Stimulated activated CD4-positive, alpha-beta T cell treated with anti-CD3 and anti-CD28 coated beads, TNF-alpha, amount 100 ng/mL, for 48 hours (primary cell): Measurements from ENCODE around the gene SMARCA4.

Experiments
- DNase-seq, 3 donors: peaks; one replicate each; pipeline ENCODE4 v3.0.0-alpha.2; 2020; ENCODE audit warnings: low read depth in 3 of 3

SMARCA4 gene

DNA sequence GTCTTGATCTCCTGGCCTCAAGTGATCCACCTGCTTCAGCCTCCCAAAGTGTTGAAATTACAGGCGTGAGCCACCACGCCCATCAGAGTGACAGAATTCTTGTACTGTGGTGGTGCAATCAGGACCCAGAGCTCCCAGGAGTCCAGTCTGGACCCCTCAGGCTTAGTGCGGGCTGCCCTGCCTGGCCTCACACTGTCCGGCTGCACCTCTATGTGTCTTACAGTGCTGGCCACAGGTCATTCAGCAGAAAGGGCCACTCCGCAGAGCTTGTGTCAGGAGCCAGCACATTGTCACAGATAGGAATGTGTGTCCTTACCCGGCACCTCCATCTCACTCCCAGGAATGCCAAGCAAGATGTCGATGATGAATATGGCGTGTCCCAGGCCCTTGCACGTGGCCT, 49.2 kb downstream of the SMARCA4 start:
- DNase-seq = no peak

GRCh38 chr19:11012507-11012906, 51.7 kb downstream of the SMARCA4 start:
- no peak for DNase-seq

DNA sequence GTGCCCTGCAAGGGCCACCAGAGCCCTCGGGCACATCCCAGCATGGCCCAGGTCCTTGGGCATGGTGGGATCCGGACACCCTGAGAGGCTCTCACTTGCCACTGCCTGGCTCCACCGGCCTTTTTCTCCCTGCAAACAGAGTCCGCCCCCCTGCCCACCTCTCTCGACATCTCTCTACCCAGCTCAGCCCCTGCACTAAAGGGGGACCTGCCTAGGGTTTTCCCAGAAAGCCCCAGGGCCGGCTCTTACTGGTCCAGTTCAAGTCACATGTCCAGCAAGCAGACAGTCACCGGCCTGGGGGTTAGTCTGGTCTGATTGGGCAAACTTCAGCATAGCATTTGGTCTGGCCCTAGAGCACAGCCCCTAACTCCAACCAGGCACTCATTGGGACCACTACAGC, 52.9 kb downstream of the SMARCA4 start:
- no peak for DNase-seq

DNA sequence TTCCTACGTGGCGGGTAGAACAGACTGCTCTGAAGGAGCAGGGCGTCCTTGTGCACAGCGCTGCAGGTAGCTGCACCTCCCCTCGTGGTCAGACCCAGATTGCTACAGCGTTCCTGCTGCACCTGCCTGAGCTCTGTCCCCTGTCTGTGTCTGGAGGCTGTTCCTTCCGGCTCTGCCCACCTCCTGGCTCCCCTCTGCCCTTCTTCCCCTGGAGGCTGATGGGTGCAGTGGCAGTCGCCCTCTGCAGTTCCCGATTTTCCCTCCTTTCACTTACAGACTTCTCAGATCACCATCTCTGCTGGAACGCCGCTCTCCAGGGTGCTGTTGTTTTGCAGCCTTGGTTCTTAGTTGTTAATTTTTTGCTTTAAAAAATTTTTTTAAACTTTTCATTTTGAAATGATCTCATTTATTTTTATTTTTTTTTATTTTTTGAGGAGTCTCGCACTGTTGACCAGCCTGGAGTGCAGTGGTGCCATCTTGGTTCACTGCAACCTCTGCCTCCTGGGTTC, 53.6 kb downstream of the SMARCA4 start:
- no peak for DNase-seq

- DNase-seq = no peak
Measured at GRCh38 chr19:11016631-11017030, 55.8 kb downstream of the SMARCA4 start.

- DNase-seq = no peak
Measured at GRCh38 chr19:11017275-11018035, 56.6 kb downstream of the SMARCA4 start.

GRCh38 chr19:11018179-11018578, 57.3 kb downstream of the SMARCA4 start:
- DNase-seq = no peak

DNA sequence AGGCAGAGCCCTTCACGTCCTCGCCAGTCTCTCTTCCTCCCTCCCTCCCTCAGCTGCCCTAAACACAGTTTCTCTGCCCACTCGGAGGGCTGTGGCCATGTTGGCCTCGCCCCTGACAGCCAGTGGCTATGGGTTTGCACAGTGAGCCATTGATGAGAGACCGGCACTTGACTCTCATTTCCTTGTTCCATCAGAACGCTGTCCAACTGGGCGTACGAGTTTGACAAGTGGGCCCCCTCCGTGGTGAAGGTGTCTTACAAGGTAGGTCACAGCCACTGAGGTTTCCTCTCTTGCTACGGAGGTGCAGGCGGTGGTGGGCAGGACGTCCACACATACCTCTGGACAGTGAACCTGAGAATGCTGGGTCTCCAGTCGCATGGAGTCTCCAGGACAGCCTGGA, 57.9 kb downstream of the SMARCA4 start:
- DNase-seq = no peak

DNA sequence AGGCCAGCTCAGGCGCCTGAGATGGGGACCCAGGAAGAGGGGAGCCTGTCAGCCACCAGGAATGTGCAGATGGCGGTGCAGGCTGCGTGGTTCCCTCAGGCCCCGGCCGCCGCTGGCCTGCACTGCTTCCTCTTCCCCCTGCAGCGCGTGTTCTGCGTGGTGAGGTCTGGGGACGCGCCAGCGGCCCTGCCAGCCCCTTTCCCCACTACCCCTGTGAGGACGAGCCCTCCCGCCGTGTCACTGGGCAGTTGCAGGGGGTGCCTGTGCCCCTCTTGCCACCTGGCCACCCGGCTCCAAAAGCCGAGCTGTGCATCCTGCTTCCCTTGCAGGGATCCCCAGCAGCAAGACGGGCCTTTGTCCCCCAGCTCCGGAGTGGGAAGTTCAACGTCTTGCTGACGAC, 58.4 kb downstream of the SMARCA4 start:
- no peak for DNase-seq

DNA sequence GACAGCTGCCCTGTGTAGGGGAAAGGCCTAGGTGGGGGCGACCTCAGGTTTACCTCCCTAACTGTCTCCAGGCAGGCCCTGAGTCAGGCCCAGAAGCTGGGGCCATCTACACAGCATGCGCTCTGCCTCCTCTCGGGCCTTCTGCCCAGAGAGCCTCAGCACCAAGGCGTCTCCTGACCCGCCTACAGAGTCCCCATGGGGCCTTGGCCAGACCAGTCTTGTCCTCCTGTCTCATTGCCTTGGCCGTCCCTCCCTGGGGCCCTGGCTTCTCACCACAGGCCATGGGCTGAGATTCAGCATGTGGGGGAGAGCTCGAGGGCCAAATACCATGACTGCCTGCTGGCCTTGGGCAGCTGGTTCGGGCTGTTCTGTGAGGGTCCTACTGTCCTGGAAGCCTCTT, 59.0 kb downstream of the SMARCA4 start:
- DNase-seq = no peak

DNA sequence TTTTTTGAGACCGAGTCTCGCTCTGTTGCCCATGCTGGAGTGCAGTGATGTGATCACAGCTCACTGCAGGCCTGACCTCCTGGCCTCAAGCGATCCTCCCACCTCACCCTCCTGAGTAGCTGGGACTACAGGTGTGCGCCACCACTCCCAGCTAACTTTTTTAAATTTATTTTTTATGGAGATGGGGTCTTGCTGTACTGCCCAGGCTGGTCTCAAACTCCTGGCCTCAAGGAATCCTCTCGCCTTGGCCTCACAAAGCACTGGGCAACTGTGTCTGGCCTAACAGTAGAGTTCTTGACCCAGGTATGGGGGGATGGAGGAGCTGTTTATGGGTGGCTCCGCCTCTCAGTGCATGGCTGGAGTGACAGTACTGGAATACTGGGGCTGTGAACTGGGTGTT, 59.6 kb downstream of the SMARCA4 start:
- DNase-seq = no peak

DNA sequence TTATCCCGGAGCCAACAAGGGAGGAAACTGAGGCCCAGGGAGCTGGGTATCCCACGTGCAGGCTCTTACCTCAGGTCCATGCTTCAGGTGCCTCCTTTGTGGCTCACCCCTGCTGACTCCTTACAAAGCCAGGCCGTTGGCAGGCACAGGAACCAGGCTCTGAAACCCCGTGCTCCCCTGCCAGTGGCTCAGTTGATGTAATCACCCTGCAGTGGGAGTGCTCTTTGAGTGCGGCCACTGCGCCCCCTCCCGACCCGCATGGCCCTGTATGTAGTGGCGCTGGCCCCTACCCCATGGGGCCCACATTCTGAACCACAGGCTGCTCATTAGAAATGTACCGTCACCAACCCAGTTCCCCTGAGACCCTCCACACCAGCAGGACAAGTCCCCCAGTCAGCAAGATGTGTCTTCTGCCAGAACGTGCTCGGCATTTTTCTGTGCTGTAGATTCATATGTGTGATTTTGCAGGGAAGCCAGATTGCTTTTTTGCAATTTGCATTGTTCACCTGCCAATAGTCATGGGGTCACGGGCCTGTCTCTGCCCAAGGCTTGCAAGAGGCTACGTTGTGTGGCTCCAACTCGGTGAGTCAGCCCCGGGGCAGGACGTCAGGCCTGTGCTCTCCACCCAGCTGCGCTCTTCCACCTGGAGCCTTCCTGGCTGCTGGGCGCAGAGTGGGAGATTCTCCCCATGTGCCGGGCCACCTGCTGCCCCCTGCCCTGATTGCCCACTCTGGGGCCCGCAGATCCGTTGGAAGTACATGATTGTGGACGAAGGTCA, 60.3 kb downstream of the SMARCA4 start:
- no peak for DNase-seq

GRCh38 chr19:11021760-11022144, 60.9 kb downstream of the SMARCA4 start:
- no peak for DNase-seq

DNA sequence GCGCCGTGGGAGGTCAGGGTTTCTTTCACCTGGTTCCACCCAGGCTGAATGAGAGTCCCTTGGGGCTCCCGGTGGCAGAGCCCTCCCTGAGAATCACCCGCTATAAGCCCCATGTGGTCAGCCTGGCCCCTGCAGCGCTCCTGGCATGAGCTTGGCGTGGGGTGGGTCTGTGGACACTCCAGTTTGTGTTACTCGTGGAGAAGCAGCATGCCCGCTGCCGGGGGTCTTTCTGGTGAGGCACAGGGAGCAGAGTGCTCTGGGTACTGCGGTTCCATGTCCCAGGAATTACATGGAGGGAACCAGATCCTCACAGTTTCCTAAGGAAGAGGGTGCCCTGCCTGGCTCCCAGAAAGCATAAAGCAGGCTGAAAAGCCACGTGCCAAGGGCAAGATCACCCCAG, 62.2 kb downstream of the SMARCA4 start:
- no peak for DNase-seq

GRCh38 chr19:11023710-11024109, 62.9 kb downstream of the SMARCA4 start:
- no peak for DNase-seq

DNA sequence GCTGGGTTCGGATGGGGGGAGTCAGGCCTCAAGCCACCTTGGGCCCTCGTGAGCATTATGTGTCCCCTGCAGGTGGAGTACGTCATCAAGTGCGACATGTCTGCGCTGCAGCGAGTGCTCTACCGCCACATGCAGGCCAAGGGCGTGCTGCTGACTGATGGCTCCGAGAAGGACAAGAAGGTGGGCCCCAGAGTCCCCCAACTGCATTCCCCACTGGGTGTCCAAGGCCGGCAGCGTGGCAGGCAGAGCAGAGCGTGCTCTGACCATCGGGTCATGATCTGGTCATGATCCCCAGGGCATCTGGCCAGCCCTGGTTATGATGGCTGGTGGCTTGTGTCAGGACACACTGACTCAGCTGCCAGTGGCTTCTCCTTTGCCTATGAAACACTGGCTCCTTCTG, 63.4 kb downstream of the SMARCA4 start:
- no peak for DNase-seq

DNA sequence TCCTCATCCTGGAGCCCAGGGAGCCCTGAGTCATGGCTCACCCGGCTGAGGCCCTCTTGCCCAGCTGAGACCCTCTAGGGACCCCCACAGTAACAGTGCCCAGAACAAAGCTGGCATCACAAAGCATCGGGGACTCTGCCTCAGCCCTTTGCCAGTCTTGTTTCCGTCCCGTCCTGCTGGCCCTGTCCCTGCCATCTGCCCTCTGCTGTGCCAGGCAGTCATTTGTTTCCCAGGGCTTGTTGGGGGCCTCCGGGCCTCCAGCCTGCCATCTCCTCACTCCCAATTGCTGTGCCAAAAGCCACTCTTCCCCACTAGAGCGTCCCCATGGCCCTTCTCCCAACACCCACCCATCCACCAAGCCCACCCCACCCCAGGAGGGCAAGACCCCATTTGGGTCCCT, 64.2 kb downstream of the SMARCA4 start:
- DNase-seq = no peak

GRCh38 chr19:11025445-11025844, 64.6 kb downstream of the SMARCA4 start:
- no peak for DNase-seq

GRCh38 chr19:11025997-11026396, 65.2 kb downstream of the SMARCA4 start:
- DNase-seq = no peak

GRCh38 chr19:11027381-11027780, 66.6 kb downstream of the SMARCA4 start:
- no peak for DNase-seq

- DNase-seq = no peak
Measured at GRCh38 chr19:11028146-11028545, 67.3 kb downstream of the SMARCA4 start.

GRCh38 chr19:11031421-11032070, 70.7 kb downstream of the SMARCA4 start:
- DNase-seq = no peak

GRCh38 chr19:11033251-11033650, 72.4 kb downstream of the SMARCA4 start:
- no peak for DNase-seq
